ENCODE results near the gene C14orf180.

Gene C14orf180

GRCh38 chr14:104597576-104597975 is 18.0 kb downstream of the C14orf180 start:
- DNase-seq (ENCODE audit: insufficient read length, low spot score) (no peak), FAIRE-seq (no peak)
- no peak for TF ChIP-seq CTCF (IDR thresholded peaks at IDR 0.05; ENCODE audit: insufficient read depth, missing control alignments)

- no peak for DNase-seq (ENCODE audit: insufficient read length, low spot score)
- FAIRE-seq: no peak
- TF ChIP-seq CTCF (IDR thresholded peaks at IDR 0.05; ENCODE audit: insufficient read depth, missing control alignments): no peak
These were observed 18.7 kb downstream of the C14orf180 start for GRCh38 chr14:104598039-104598909.

- FAIRE-seq: no peak
These were observed 19.3 kb downstream of the C14orf180 start for GRCh38 chr14:104598910-104599273.

GRCh38 chr14:104599446-104599845 is 19.9 kb downstream of the C14orf180 start:
- TF ChIP-seq CTCF (IDR thresholded peaks at IDR 0.05; ENCODE audit: insufficient read depth, missing control alignments): no peak
- FAIRE-seq: no peak
- no peak for DNase-seq (ENCODE audit: insufficient read length, low spot score)

More at GRCh38 chr14:104598910-104599273, 19.3 kb downstream of the C14orf180 start:
- DNase-seq (ENCODE audit: insufficient read length, low spot score): no peak
- TF ChIP-seq CTCF (IDR thresholded peaks at IDR 0.05; ENCODE audit: insufficient read depth, missing control alignments): no peak

GRCh38 chr14:104600141-104600643 is 20.6 kb downstream of the C14orf180 start:
- no peak for TF ChIP-seq CTCF (IDR thresholded peaks at IDR 0.05; ENCODE audit: insufficient read depth, missing control alignments)
- DNase-seq (ENCODE audit: insufficient read length, low spot score): no peak
- FAIRE-seq: no peak

GRCh38 chr14:104600805-104601204 is 21.2 kb downstream of the C14orf180 start:
- DNase-seq (ENCODE audit: insufficient read length, low spot score) (no peak), FAIRE-seq (no peak)
- no peak for TF ChIP-seq CTCF (IDR thresholded peaks at IDR 0.05; ENCODE audit: insufficient read depth, missing control alignments)

- DNase-seq (ENCODE audit: insufficient read length, low spot score) (no peak), FAIRE-seq (no peak)
- TF ChIP-seq CTCF (IDR thresholded peaks at IDR 0.05; ENCODE audit: insufficient read depth, missing control alignments): no peak
These were observed 22.2 kb downstream of the C14orf180 start for GRCh38 chr14:104601786-104602185.
